Astrocyte of the spinal cord (primary cell): ENCODE measurements around the gene NOTUM.
"Not testable (repeated sequence)": the region's sequence is repeated elsewhere in the genome, so short reads cannot be mapped to it uniquely, and the experiment has no call there.

Source experiments
- DNase-seq: peaks from one replicate; pipeline ENCODE4 v3.0.0; 2011; ENCODE audit warnings: low read depth, low spot score
- H3K4me3 ChIP-seq: 2 replicates; pipeline ENCODE4 v1.5.1; 2011; ENCODE audit warnings: low read depth, mild to moderate bottlenecking, low read length, moderate library complexity
- CTCF ChIP-seq: IDR thresholded peaks from 2 replicates; pipeline ENCODE4 v1.5.1; 2012; ENCODE audit warnings: low read depth, mild to moderate bottlenecking, low read length, inconsistent platforms
- in situ Hi-C: cut with HindIII; loops from 2 replicates; pipeline ENCODE4 v1.10.0; 2017; ENCODE audit warnings: low sequenced_read_pairs

NOTUM gene

DNA sequence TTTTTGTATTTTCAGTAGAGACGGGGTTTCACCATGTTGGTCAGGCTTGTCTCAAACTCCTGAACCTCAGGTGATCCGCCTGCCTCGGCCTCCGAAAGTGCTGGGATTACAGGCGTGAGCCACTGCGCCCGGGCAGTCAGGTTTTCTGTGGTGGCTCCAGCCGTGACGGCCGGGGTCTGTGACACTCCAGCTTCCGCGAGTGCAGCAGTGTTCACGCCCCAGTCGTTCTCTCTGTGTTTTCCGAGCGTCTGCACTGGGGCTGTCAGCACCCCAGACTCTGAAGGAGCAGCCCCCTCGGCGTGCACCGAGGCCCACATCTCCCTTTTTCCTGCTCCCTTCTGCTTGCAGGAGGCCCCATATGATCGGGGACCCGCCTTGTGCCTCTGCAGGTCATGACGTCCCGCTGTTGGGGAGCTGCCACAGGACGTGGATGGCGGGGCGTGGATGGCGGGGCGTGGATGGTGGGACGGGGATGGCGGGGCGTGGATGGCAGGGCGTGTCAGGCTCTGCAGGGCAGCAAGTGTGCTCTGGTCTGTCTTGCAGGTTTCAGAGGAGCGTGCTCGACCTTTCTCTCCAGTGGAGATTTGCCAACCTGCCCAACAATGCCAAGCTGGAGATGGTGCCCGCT is 22.1 kb upstream of the NOTUM start:
- no peak overlapping the region for H3K4me3 ChIP-seq
- in situ Hi-C loops: no loop called here
- no peak for TF ChIP-seq CTCF
- DNase-seq: no peak

GRCh38 chr17:81981511-81981910 is 20.5 kb upstream of the NOTUM start:
- DNase-seq, H3K4me3 ChIP-seq, in situ Hi-C loops: not testable (repeated sequence)

GRCh38 chr17:81980707-81981343 is 19.8 kb upstream of the NOTUM start:
- in situ Hi-C loops: no loop called here
- DNase-seq: no peak
- no peak overlapping the region for H3K4me3 ChIP-seq
- TF ChIP-seq CTCF: no peak

DNA sequence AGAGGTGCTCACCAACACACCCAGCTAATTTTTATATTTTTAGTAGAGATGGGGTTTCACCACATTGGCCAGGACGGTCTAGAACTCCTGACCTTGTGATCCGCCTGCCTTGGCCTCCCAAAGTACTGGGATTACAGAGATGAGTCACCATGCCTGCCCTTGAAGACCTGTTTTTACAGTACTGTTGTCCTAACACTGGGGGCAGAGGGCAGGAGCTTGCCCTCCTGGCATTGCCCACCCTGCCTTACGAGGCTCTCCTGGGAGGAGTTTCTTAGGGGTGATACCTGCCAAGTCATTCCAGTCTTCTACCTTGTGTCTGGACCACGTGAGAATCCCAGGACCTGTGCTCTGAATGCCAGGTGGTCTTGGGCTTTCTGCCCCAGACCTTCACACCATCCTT is 19.1 kb upstream of the NOTUM start:
- in situ Hi-C loops: no loop called here
- TF ChIP-seq CTCF: no peak
- H3K4me3 ChIP-seq: no peak overlapping the region
- DNase-seq: no peak

DNA sequence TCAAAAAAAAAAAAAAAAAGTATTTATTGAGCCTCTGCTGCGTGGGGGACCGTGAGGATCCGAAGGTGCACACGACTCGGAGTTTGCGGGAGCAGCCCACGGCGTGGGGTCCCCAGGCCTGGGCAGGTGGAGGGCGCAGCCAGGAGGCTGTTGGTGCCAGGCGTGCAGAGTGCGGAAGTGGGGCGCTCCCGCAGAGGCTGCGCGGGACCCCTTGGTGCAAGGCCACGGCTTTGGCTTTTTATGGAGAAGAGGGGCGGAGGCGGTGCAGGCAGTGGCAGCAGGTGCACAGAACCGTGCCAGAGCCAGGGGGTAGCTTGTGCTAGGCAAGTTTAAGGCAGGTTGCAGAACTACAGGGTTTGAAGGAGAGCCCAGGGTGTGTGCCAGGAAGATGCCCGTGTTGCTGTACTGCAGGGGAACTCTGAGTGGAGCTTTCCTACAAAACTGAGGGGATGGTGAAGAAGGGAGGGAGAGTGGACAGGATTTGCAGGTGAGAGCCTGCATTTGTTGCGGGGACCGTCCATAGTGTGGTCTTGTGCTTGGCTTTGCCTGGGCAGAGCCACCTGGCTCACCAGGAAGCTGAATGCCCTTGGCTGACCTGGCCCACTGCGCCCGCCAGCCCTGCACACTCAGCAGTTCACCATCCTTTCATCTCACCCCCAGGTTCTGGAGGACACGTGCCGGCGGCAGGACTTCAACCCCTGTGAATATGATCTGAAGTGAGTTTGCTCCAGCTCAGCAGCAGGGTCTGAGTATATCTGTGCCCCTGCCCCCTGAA is 17.7 kb upstream of the NOTUM start:
- no peak for DNase-seq
- TF ChIP-seq CTCF: no peak
- in situ Hi-C loops: no loop called here
- peak overlapping the region; percentile 81 for H3K4me3 ChIP-seq

DNA sequence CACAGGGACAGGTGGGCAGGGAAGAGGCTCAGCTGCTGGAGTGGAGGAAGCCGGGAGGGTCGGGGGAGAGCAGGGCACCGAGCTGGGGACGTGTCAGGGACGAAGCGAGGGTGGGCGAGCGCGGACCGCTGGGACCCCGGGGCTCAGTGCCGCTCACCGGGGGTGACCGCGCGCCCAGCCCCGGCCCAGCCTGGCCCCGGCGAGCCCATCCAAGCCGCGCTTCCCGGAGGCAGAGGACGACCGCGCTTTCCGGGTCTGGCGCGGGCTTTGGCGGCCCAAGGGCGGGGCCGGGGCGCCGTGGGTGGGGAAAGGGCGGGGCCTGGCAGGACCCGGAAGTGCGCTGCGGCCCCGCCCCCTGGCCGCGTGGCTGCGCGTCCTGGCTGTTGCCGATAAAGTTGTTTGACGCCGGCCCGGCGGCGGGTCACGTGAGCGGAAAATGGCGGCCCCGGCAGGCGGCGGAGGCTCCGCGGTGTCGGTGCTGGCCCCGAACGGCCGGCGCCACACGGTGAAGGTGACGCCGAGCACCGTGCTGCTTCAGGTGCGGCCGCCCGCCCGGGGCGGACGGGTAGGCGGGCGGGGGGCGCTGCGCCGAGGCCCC is 16.3 kb upstream of the NOTUM start, which contains the start of gene ASPSCR1:
Gene ASPSCR1, plus strand, starts transcription at position 419 of the 598 bp plus-strand sequence. Its CDS starts 18 bp downstream, at position 437.
- no peak for TF ChIP-seq CTCF
- in situ Hi-C loops: no loop called here
- DNase-seq: peak; percentile 90
- H3K4me3 ChIP-seq: peak within 1 kb of the TSS; percentile 81
